Measurements from ENCODE around the gene BCL6.
"Not testable (repeated sequence)": the region's sequence is repeated elsewhere in the genome, so short reads cannot be mapped to it uniquely, and the experiment has no call there.

BCL6 gene

DNA sequence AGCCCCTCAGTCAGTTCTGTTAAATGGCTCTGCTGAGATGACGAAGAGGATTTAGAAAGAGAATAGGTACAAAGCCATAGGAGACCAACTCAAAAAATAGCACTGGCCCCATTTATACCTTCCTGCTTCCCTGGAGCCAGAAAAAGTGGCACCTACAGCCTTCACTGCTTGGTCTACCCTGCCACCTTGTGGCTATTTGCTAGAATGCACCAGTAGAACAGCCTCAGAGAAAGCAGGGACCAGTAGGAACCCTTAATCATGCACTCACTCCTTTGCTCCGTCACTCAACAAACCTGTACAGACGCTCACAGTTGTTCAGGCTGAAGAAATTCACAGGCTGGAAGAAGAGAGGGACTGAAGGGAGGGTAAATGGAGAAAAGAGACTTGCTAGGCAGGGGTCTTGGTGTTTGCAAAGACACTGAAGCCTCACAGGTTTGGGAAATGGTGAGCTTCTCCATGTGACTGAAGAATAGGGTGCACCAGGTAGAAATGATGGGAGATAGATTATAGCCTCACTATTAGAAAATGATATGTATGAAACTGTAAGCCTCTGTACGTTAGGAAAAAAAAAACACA is 30.8 kb downstream of the BCL6 start:
- peak; percentile 84 for DNase-seq (ENCODE audit: low spot score)

DNA sequence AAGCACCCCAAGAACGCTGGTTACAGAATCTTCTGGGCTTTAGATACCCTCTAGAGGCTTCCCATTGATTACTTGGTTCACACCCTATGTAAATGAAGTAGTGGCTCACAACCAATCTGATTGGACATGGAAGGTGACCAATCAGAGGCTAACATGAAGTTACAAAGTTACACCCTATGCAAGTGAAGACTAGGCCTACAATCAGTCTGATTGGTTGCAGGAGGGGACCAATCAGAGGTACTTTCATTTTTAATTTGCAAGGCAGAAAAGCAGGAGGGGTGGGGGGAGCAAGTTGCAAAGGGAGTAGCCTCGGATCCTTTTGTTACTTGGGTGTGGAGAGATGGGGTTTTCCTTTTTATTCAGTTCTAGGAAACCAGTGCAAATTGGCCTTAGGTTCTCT is 31.8 kb downstream of the BCL6 start:
- DNase-seq (ENCODE audit: low spot score), result no peak

DNA sequence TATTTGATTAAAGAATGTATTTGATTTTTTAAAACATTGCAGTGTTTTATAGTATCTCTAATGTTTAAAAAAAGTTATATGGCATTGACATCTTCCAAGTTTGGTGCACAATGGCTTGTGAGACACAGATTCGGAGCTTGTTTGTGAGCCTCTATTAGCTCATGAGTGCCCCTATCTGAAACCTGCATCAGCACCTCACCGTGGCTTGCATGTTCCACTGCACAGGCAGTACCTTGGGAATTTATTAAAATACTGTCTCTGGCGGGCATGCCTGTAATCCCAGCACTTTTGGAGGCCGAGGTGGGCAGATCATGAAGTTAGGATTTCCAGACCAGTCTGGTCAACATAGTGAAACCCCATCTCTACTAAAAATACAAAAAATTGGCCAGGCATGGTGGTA is 36.1 kb downstream of the BCL6 start:
- no peak for DNase-seq (ENCODE audit: low spot score)

DNA sequence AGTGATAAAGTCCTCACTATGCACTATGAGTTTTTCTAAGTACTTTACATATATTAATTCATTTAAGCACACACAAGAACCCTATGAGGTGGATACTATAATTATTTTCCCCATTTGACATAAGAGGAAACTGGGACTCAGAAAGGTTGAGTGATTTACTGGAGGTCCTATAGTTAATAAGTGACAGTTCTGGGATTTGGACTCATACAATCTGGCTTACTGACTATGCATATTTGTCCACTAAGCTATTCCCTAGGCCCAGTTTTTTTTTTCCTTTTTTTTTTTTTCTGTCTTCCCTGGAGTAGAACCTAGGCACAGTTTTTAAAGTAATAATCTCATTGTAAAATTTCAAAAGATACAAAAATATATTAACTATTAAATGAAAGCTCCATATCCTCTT is 36.6 kb downstream of the BCL6 start:
- no peak for DNase-seq (ENCODE audit: low spot score)

DNA sequence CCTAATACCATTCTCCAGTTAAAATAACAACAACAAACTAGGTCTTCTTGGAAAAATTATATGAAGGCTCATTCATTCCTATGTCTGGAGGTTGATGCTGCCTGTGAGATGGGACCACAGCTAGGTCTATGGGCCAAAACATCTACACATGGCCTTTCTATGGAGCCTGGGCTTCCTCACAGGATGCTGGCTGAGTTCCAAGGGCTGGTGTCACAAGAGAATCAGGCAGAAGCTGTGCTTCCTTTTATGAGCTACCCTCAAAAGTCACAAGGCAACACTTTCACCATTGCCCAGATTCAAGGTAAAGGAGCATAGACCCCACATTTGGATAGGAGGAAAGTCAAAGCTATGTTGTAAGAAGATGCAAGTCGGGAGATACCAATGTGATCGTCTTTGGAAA is 38.3 kb downstream of the BCL6 start:
- DNase-seq (ENCODE audit: low spot score), result no peak

DNA sequence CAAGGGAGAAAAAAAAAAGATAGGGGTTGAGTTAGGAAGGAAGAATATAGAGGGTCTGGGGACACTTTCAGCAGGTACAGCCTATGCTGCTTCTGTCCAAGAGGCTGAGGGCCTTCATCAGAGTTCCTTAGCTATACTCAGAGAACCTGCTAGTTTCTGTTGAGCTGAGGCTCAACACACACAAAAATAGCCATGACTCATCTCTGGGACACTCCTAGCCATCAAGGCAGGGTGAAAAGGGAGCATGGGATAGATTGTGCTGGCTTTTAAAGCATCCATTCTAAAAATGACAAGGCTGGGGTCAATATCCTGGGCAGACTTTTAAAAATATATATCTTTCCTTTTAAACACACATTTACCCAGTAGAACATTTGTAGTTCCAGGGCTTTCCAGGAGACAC is 40.1 kb downstream of the BCL6 start:
- peak; percentile 38 for DNase-seq (ENCODE audit: low spot score)

DNA sequence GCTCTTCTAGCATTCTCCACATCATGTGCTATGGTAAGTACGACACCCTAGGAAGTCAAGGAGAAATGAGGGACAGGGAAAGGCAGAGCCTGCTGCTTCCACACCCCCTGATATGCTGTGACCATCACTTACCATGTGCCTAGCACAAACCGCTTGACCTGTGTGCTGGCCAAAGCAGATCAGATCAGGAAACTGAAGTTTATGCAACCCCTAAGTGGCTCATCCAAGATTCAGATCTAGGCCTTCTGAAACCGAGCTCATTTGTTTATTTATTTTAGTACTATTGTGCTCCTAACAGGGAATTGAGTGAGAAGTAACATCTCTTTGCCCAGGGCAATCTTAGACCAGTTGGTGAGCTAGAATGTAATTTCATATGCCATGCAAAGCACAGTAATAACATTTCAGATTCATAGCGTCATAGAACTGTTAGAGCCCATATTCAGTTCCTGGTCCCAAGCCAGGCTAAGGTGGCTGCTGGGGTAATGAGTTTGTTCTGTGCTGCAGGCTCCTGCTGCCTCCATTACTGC is 42.7 kb downstream of the BCL6 start, which contains the start of gene RTP2:
Gene RTP2, minus strand, starts transcription at position 51 of the 527 bp plus-strand sequence. CDS start 429 bp downstream, outside the sequence.
- DNase-seq (ENCODE audit: low spot score), result no peak

DNA sequence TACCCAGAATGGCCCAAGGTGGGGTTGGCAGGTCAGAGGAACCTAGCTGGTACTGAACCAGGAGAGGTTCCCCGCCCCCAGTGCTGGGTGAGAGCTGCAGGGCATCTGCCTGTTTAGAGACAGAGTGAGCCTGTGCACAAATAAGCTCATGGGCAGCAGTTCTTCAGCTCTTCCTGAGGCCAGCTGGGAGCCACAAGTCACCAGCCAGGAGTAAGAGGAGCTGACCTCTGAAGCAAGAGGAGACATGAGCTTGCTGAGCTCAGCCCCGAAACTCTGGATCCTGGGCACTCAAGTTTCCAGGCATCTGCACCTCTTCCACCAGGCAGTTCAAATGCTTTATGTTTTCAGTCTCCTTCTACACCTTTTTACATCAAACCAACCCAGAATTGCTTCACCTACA is 45.0 kb downstream of the BCL6 start:
- no peak for DNase-seq (ENCODE audit: low spot score)

DNA sequence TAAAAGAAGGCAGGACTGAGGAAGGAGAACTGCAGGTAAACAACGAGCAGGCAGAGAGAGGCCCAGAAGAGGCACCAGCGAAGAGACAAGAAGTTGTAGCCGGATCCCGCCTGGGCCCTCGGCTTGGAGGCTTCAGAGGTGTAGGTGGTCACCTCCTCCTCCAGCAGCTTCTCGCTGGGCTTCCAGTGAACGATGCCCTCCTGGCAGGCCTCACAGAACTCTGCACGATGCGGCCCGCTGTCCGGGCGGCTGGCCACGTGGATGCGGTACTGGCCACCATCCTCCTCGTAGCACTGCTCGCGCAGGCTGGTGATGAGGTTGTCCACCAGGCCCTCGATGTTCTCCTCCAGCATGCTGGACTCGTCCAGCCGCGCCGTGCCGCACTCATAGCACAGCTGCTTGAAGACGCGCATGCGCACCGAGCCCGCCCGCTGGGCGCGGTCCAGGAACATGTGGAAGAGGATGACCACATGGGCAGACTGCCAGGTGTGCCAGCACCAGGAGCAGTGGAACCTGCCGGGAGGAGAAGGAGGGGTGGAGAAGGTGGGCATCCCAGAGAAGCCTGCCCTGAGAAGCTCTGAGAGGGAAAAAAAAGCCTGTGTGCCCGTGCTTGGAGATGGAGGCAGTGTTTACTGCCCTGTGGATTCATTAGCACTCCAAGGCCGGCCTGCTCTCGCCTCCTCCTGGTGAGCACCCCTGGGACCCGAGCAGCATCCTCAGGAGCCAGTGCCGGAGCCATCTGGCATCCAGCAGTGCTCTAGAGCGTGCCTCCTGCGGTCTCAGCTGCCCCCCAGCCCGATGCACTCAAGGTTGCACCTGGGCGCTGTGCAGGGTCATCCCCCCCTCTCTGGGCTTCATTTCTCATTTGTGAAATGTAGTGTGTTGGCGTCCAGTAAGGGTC is 46.5 kb downstream of the BCL6 start:
- no peak for DNase-seq (ENCODE audit: low spot score)

DNA sequence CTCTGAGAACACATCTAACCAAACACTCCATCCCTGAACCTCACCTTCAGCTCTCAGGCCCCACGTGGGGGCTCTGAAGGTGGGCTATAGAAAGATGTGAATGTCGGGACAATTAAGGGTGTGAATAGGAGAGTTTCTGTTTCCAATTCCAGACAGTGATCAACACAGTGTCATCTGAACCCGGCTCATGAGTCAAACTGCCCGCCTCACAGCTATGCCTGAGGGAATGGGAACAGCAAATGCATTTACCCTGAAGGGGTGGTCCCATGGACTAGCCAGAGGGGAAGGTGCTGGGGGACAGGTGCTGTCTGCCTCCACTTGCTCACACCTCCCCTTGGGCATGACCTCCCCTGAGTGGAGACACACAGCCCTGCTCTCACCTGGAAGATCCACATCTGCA is 49.2 kb downstream of the BCL6 start:
- DNase-seq (ENCODE audit: low spot score), result no peak

DNA sequence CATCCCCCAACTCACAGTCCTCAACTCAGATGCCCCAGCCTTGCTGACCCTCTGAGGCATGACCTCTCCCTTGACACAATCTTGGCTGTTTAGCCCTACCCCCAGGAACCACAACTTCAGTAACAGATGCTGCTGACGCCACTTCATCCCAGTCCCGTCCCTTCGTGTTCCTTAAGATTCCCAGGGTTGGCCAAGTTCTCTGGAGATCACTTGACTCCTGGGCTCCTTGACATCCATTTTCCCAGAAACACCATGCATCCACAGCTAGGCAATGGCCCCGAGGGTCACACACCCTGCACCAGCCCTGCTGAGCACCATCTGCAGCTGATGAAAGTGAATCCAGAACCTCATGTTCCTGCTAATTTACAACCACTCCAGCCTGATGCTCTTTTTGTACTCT is 49.8 kb downstream of the BCL6 start:
- no peak for DNase-seq (ENCODE audit: low spot score)

DNA sequence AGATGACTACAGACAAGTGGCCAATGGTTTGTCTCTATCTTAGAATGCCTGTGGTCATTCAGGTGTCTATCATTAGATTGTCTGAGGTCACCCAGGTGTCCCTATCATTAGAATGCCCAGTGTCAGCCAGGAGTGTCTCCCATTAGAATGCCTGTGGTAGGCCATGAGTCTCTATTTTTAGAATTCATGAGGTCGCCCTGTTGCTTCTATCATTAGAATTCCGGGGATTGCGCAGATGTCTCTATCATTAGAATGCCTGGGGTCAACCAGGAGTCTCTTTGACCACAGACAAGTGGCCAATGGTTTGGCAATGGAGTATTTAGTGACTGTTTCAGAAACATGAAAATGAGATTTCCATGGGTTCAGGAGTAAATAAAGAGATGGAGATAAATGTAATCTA is 50.5 kb downstream of the BCL6 start:
- no peak for DNase-seq (ENCODE audit: low spot score)

DNA sequence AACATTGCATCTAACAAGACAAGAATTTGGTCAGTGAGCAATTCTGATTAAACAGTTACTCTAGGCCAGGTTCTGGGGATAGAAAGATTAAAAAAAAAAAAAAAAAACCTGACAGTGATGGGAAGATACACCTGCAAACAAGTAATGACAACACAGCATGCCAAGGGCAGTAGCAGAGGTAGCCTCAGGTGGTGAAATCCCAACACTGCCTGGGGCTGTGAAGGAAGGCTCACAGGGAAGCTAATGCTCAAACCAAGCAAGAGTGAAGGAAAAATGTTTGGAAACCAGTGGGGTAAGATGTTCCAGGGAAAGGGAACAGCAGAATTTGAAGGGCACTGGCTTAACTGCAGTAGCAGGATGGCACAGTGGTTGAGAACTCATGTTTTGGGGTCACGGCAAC is 51.8 kb downstream of the BCL6 start:
- no peak for DNase-seq (ENCODE audit: low spot score)

DNA sequence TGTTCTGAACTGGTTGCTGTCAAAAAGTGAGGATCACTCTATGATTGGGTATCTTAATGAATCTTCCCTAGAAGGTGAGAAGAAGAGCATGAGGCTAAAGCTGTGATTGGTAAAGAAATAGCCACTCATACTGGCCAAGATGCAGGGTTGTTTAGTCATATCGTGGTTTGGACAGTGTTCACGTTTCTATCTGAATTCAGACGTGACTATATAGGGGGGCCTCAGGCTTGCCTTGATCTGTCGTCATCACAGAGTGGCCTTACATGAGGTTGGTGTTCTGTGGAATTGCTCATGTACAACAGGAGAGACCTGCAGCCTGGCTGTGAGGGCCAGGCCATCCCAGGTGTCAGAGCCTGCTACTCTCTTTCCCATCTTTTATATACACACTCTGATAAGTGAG is 55.3 kb downstream of the BCL6 start:
- DNase-seq (ENCODE audit: low spot score), result peak; percentile 44

DNA sequence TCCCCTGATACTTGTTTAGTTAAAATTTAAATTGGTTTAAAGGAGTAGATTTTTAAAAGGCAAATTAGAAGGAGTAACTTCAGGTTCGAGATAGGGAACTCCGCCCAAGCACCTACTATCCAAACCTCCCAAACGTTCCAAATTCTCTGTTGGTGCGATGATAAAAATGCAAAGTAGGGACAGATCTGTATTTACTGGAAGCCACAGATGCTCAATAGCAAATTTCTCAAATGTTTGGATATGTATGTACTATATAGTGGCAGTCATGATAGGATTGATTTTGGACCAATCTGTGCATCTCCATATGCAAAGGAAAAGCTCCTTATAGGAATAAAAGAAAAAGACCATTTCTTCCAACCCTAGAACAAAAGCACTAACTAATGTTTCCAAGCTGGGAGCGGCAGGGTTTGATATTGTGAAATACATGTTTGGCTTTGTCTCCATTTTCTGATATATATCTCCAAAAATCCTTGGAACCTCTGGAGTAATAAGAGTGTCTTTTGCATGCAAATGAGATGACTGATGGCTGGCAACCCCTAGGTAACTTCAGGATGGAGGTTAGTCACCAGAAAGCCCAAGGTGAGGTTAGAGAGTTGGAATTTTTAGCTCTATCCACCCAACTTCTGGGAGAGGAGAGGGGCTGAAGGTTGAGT is 58.5 kb downstream of the BCL6 start:
- no peak for DNase-seq (ENCODE audit: low spot score)

DNA sequence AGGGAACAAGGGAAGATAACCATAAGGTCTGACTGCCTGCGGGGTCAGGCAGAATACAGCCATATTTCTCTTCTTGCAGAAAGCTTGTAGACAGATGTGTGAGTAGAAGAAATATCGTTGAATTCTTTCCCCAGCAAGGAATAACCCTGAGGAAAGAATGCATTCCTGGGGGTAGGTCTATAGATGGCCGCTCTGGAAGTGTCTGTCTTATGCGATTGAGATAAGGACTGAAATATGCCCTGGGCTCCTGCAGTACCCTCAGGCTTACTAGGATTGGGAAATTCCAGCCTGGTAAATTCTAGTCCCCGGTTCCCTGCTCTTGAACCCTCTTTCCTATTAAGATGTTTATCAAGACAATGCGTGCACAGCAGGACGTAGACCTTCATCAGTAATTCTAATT is 59.3 kb downstream of the BCL6 start:
- no peak for DNase-seq (ENCODE audit: low spot score)

DNA sequence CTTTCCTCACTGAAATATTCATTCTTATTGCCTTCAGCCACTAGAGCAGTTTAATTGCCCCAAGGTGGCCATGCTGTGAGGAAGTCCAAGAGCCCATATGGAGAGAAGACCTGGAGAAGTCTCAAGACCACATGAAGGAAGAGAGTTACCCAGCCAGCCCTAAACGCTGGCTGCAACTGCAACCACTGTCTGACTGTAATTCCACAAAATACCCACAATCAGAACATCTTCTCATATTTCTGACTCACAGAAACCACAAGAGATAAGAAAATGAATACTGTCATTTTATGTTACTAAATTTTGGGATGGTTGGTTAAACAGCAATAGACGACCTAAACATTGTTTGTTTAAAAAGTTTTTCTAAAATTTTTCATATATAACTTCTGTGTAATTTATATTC is 60.4 kb downstream of the BCL6 start:
- DNase-seq (ENCODE audit: low spot score), result no peak

DNA sequence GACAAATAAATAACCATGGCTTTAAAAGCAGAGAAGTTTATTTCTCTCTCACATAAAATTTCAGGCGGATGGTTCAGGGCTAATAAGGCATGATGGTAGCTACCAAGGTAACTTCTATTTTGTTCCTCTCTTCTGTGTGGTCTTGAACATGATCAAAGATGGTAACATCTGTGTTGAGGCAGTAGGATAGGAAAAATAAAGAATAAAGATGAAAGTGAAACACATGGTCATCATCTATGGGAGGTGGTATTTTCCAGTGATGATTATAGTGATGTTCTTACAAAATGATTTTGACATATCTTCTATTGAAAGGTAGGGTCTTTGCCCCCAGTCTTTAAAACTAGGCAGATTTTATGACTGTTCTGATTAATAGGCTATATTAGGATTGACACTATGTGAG is 60.8 kb downstream of the BCL6 start:
- no peak for DNase-seq (ENCODE audit: low spot score)

DNA sequence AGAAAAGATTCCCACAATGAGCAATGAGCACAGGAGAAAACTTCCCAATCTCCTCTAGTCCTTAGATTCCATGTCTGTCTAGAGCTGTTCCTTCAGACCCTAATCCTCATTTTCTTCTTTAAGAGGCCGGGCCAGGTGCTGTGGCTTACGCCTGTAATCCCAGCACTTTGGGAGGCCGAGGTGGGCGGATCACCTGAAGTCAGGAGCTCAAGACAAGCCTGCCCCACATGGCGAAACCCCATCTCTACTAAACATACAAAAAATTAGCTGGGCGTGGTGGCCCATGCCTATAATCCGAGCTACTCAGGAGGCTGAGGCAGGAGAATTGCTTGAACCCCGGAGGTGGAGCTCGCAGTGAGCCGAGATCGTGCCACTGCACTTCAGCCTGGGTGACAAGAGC is 63.5 kb downstream of the BCL6 start:
- not testable (repeated sequence) for DNase-seq (ENCODE audit: low spot score)

DNA sequence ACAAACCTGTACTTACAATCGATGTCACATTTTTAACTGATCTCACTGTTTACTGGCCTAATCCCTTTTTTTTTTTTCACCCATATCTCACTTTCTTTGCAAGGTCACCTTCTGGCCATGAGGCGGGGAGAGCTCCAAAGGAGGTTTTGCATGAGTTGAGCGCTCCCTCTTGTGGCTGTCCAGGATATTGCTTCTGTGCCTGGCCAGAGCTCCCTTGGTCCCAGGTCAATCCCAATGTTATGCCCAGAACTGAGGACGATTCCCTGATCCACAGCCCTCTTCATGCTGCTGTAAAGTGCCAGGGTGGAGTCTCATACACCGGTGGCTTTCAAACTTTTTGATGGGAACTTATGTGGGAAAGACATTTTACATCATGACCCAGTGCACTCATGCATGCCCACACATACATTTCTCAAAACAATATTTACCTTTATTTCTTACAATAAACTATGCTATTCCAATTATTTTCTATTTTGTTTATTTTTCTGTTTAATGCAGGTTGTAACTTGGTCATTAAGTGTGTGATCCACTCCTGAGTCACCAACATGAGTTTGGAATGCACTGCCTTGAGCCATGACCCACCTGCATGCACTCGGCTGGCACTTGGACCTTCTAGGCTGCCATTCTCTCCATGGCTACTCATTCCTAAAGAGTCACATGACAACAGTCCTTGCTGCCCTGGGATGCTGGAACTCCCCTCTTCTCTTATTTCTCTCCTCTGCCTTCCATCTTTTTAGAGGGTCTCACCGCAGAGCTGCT is 65.5 kb downstream of the BCL6 start:
- DNase-seq (ENCODE audit: low spot score), result peak; percentile 86

DNA sequence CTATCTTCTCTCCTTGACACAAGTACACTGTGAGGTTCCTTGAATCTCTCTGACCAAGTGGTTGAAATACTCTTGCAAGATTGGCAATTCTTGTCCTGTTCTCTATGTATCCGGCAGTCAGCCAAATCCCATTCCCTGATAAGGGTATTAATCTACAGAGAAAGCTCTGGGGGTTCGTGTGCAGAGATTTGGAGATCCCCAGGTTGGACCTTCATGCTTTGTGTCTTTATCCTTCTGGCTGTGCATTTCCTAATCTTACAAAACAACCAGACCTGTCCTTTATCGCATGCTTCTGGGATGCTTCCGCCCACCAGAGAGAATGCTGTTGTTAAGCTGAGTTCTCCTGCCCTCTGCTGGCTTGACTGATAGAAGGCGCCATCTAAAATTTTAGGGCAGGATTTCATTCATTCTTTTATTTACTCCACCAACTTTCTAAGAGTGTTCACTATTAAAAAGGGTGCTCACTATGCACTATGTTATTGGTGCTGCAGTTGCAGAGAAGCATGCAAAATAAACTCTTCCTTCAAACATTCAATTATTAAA is 66.5 kb downstream of the BCL6 start:
- peak; percentile 77 for DNase-seq (ENCODE audit: low spot score)

DNA sequence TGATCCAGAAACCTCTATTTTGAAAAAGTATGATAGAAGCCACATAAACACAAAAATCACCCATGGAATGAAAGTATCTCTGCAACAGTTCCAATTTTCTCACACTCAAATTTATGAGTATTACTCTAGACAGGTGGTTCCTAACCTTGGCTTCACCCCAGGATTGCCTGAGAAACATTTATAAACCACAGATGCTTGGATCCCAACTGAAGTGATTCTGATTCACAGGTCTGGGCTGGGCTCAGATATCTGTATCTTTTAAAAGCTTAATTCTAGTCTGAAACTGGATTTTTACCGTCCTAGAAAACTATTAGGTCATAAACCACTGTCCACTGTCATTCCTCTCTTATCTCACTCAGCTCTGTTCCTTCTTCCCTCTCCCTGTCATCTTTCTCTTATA is 67.7 kb downstream of the BCL6 start:
- no peak for DNase-seq (ENCODE audit: low spot score)
